RWPE1 (cell line): ENCODE measurements around the gene EDEM3.

Experiments
- CTCF ChIA-PET: fragments of 350-600 bp; sonication (Branson Sonifier 250); formaldehyde crosslinking; extraction: SDS; loops from one replicate; lab custom pipeline; 2021; lab: Yijun Ruan, JAX
- POLR2A ChIA-PET: fragments of 400-600 bp; formaldehyde crosslinking; extraction: SDS; loops from one replicate; lab custom pipeline; 2020; ENCODE audit warnings: antibody characterized with exemption; ENCODE audit not compliant: low non-redundant PET; lab: Yijun Ruan, JAX
- DNase-seq: peaks from one replicate; pipeline ENCODE4 v3.0.0; 2012; ENCODE audit warnings: low spot score
- H3K27ac ChIP-seq: fragments of 450-650 bp; 2 replicates; pipeline ENCODE4 v1.5.1; 2017
- CTCF ChIP-seq: fragments of 450-650 bp; conservative IDR thresholded peaks from 2 replicates; pipeline ENCODE4 v1.5.1; 2017; ENCODE audit warnings: low read depth, mild to moderate bottlenecking

Gene EDEM3

GRCh38 chr1:184649451-184649888, 105.2 kb downstream of the EDEM3 start:
- ChIA-PET POLR2A (no interaction called here), CTCF (no interaction called here)
- DNase-seq: no peak
- no peak overlapping the region for H3K27ac ChIP-seq
- no peak for TF ChIP-seq CTCF

DNA sequence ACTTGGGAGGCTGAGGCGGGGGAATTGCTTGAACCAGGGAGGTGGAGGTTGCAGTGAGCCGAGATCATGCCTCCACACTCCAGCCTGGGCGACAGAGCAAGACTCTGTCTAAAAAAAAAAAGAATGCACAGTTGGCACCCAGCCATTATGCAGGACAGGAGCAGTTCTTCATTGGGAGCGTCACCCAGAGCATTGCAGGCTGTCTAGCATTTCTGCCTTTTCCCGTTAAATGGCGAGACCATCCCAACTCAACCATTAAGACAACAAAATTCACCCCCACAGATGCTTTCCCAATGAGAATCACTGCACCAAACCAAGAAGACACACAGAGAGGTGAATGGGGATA, 105.8 kb downstream of the EDEM3 start:
- POLR2A ChIA-PET: no interaction called here
- CTCF ChIA-PET: no interaction called here
- TF ChIP-seq CTCF: no peak
- DNase-seq: no peak
- H3K27ac ChIP-seq: no peak overlapping the region

DNA sequence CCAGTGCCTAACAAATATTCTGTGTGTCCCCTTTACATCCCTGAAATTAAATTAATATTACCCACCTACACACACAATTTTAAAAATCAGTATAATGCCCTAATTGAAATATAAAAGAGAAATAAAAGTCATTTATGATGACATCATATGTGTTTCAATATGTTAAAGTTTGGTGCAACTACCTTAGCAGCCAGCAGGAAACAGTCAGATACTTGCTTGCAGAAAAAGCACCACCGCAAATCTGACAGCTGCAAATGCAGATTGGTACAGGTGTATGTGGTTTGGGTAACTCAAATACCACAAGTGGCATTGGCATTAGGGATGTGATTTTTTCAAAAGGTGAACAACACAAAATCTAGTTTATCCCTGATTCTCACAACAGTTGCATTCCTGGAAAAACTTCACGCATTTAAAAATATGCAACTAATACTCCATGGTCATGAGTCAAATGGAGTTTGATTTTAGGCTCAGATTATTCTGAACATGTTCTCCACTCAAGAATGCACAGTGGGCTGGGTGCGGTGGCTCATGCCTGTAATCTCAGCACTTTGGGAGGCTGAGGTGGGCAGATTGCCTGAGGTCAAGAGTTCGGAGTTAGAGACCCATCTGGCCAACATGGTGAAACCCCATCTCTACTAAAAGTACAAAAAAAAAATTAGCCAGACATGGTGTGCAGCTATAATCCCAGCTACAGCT, 106.3 kb downstream of the EDEM3 start:
- TF ChIP-seq CTCF: no peak
- CTCF ChIA-PET: no interaction called here
- H3K27ac ChIP-seq: no peak overlapping the region
- no peak for DNase-seq
- POLR2A ChIA-PET: no interaction called here

DNA sequence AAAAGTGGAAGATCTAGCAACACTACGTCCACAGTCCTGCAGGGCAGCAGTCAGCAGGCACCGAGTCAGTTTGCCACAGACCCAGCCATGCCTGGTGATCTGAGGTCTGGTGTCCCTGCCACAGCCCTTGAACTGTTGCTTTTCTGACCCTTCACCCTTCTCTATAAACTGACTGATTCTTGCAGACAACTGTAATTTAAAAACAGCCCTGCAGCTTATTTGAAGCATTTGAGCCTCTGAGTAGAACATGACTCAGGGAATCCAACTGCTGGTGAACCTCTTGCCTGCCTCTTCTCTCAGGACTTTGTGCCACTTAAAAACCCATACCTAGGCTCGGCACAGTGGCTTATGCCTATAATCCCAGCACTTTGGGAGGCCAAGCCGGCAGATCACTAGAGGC, 107.2 kb downstream of the EDEM3 start:
- no peak for TF ChIP-seq CTCF
- ChIA-PET POLR2A (no interaction called here), CTCF (no interaction called here)
- H3K27ac ChIP-seq: no peak overlapping the region
- DNase-seq: no peak

- no peak overlapping the region for H3K27ac ChIP-seq
- TF ChIP-seq CTCF: no peak
- DNase-seq: no peak
- CTCF ChIA-PET: no interaction called here
- POLR2A ChIA-PET: no interaction called here
Measured at GRCh38 chr1:184646824-184647223, 107.8 kb downstream of the EDEM3 start.

DNA sequence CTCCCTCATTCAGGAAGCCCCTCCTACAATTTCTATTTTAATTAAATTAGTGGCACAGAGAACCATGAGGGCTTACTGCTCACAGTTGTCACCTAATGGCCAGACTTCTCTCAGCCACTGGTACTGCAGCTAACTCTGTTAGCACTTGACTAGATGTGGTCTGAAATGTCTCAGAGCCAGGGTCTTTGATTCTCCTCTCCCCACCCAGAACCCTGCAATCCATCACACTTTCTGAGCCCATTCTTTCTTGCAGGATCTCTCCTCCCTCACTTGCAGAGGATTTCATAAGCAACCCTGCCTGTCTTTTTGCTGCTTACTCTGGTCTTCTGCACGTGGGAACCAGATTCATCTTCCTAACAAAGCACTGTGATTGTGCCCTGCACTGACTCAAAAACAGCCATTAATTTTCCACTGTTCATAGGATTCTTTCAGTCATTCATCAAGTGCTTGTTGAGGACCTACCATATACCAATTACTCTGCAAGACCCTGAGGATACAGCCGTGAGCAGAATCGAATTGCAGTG, 108.4 kb downstream of the EDEM3 start:
- H3K27ac ChIP-seq: no peak overlapping the region
- TF ChIP-seq CTCF: no peak
- POLR2A ChIA-PET: no interaction called here
- CTCF ChIA-PET: no interaction called here
- DNase-seq: no peak
